Measurements from ENCODE around the gene TMEM108.

- TF ChIP-seq, protein P1, sequence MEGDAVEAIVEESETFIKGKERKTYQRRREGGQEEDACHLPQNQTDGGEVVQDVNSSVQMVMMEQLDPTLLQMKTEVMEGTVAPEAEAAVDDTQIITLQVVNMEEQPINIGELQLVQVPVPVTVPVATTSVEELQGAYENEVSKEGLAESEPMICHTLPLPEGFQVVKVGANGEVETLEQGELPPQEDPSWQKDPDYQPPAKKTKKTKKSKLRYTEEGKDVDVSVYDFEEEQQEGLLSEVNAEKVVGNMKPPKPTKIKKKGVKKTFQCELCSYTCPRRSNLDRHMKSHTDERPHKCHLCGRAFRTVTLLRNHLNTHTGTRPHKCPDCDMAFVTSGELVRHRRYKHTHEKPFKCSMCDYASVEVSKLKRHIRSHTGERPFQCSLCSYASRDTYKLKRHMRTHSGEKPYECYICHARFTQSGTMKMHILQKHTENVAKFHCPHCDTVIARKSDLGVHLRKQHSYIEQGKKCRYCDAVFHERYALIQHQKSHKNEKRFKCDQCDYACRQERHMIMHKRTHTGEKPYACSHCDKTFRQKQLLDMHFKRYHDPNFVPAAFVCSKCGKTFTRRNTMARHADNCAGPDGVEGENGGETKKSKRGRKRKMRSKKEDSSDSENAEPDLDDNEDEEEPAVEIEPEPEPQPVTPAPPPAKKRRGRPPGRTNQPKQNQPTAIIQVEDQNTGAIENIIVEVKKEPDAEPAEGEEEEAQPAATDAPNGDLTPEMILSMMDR (conservative IDR thresholded peaks at IDR 0.05; ENCODE audit: low read depth in 2 of 2), result no peak
- TF ChIP-seq, protein P2, sequence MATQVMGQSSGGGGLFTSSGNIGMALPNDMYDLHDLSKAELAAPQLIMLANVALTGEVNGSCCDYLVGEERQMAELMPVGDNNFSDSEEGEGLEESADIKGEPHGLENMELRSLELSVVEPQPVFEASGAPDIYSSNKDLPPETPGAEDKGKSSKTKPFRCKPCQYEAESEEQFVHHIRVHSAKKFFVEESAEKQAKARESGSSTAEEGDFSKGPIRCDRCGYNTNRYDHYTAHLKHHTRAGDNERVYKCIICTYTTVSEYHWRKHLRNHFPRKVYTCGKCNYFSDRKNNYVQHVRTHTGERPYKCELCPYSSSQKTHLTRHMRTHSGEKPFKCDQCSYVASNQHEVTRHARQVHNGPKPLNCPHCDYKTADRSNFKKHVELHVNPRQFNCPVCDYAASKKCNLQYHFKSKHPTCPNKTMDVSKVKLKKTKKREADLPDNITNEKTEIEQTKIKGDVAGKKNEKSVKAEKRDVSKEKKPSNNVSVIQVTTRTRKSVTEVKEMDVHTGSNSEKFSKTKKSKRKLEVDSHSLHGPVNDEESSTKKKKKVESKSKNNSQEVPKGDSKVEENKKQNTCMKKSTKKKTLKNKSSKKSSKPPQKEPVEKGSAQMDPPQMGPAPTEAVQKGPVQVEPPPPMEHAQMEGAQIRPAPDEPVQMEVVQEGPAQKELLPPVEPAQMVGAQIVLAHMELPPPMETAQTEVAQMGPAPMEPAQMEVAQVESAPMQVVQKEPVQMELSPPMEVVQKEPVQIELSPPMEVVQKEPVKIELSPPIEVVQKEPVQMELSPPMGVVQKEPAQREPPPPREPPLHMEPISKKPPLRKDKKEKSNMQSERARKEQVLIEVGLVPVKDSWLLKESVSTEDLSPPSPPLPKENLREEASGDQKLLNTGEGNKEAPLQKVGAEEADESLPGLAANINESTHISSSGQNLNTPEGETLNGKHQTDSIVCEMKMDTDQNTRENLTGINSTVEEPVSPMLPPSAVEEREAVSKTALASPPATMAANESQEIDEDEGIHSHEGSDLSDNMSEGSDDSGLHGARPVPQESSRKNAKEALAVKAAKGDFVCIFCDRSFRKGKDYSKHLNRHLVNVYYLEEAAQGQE (IDR thresholded peaks at IDR 0.05; ENCODE audit: unreplicated experiment), result no peak
- TF ChIP-seq EZH2phosphoT487 (IDR thresholded peaks at IDR 0.05; ENCODE audit: unreplicated experiment) (no peak), CREB1 (CRISPR knock-in tag; IDR thresholded peaks at IDR 0.05; ENCODE audit: low read depth) (no peak), EZH2 (IDR thresholded peaks at IDR 0.05; ENCODE audit: low read depth, unreplicated experiment) (no peak), STAT1 (IDR thresholded peaks at IDR 0.05; ENCODE audit: unreplicated experiment) (no peak), POLR2AphosphoS5 (IDR thresholded peaks at IDR 0.05; ENCODE audit: low read depth) (no peak), JUNB (IDR thresholded peaks at IDR 0.05; ENCODE audit: unreplicated experiment) (no peak)
Measured at GRCh38 chr3:133383175-133383574, 345.0 kb downstream of the TMEM108 start.
